Endothelial cell of umbilical vein (primary cell): Measurements from ENCODE around the gene HHEX. TPM values are rescaled to one million over a fixed set of nuclear protein-coding genes. Genes with fewer than 3 reads are reported as not detected.
"Not testable (repeated sequence)": the region's sequence is repeated elsewhere in the genome, so short reads cannot be mapped to it uniquely, and the experiment has no call there.

Experiments
- BruUV-seq: library from RNA; stranded (reverse); fragments of 400-500 nt; replicated peaks from 2 replicates; lab custom pipeline; 2021; lab: Mats Ljungman, UMichigan
- CTCF ChIA-PET: fragments of 300-600, 350-600 bp; sonication (Branson Sonifier 250); formaldehyde crosslinking; loops from one replicate; lab custom pipeline; 2021; ENCODE audit warnings: antibody characterized with exemption, inconsistent platforms; lab: Charles Lee
- POLR2A ChIA-PET: fragments of 300-600, 350-600 bp; sonication (Branson Sonifier 250); formaldehyde crosslinking; loops from one replicate; lab custom pipeline; 2021; ENCODE audit warnings: antibody characterized with exemption, inconsistent platforms; lab: Charles Lee
- DNase-seq: peaks from one replicate; pipeline ENCODE4 v3.0.0-alpha.2; 2011; ENCODE audit warnings: low read depth, low spot score
- FAIRE-seq: peaks from 2 replicates; lab custom pipeline; 2011; peaks lifted over from hg19 to GRCh38; lab: Jason Lieb, UNC
- H2AFZ ChIP-seq: 2 replicates; pipeline ENCODE4 v1.6.0; 2012; ENCODE audit warnings: low read depth, low read length, control low read depth, inconsistent platforms
- H3K27ac ChIP-seq: 2 replicates; pipeline ENCODE4 v1.5.1; 2011; ENCODE audit warnings: low read depth, mild to moderate bottlenecking, control low read depth, low read length, moderate library complexity; ENCODE audit not compliant: insufficient read depth
- H3K27me3 ChIP-seq, 2 experiments: 2 replicates each; pipeline versions ENCODE4 v1.6.0 to v1.6.1; 2011; ENCODE audit warnings: low read length in 2 of 2, mixed read lengths in 1 of 2; ENCODE audit not compliant: control insufficient read depth in 2 of 2, insufficient read depth in 2 of 2
- H3K36me3 ChIP-seq, 2 experiments: 2 replicates in 1 of 2; 3 replicates in 1 of 2; pipeline ENCODE4 v1.5.1; 2011; ENCODE audit warnings: low read length in 2 of 2, mild to moderate bottlenecking in 1 of 2, moderate library complexity in 1 of 2; ENCODE audit not compliant: control insufficient read depth in 2 of 2, insufficient read depth in 2 of 2; ENCODE audit errors: extremely low read depth in 1 of 2
- H3K4me1 ChIP-seq: 3 replicates; pipeline ENCODE4 v1.5.1; 2011; ENCODE audit warnings: mild to moderate bottlenecking, low read length; ENCODE audit not compliant: control insufficient read depth, insufficient read depth; ENCODE audit errors: extremely low read depth
- H3K4me2 ChIP-seq: 2 replicates; pipeline ENCODE4 v1.6.1; 2011; ENCODE audit warnings: low read length, control low read depth, mixed read lengths; ENCODE audit not compliant: insufficient read depth
- H3K4me3 ChIP-seq, 3 experiments: fragments of 200-600 bp in 1 of 3; sonication (generic), shearing (Covaris generic) in 1 of 3; replicated peaks in 1 of 3; 2 replicates each; pipeline ENCODE4 v1.5.1; 2011 to 2016; ENCODE audit warnings: control low read depth in 3 of 3, low read length in 3 of 3, mild to moderate bottlenecking in 2 of 3, inconsistent platforms in 1 of 3, low read depth in 1 of 3, moderate library complexity in 1 of 3; ENCODE audit not compliant: insufficient read depth in 1 of 3
- H3K79me2 ChIP-seq: 2 replicates; pipeline ENCODE4 v1.6.0; 2012; ENCODE audit warnings: low read length, inconsistent platforms; ENCODE audit not compliant: control insufficient read depth, insufficient read depth
- H3K9ac ChIP-seq: replicated peaks from 2 replicates; pipeline ENCODE3; 2011; ENCODE audit warnings: low read length, control low read depth; ENCODE audit not compliant: insufficient read depth; ENCODE audit errors: extremely low read depth
- H3K9me1 ChIP-seq: replicated peaks from 3 replicates; pipeline ENCODE4 v1.6.0; 2011; ENCODE audit warnings: mild to moderate bottlenecking, low read length; ENCODE audit not compliant: control insufficient read depth, insufficient read depth; ENCODE audit errors: extremely low read depth
- H3K9me3 ChIP-seq: replicated peaks from 2 replicates; pipeline ENCODE4 v1.5.1; 2012; ENCODE audit warnings: low read length, inconsistent platforms; ENCODE audit not compliant: control insufficient read depth, insufficient read depth
- H4K20me1 ChIP-seq: replicated peaks from 2 replicates; pipeline ENCODE3; 2011; ENCODE audit warnings: mild to moderate bottlenecking, low read length; ENCODE audit not compliant: control insufficient read depth, insufficient read depth; ENCODE audit errors: extremely low read depth
- EZH2 ChIP-seq: IDR thresholded peaks from 2 replicates; pipeline ENCODE4 v1.6.1; 2012; ENCODE audit warnings: borderline replicate concordance, low read depth, mild to moderate bottlenecking, moderate library complexity, low read length, inconsistent platforms; ENCODE audit not compliant: severe bottlenecking
- FOS ChIP-seq: IDR thresholded peaks from 2 replicates; pipeline ENCODE4 v1.6.1; 2011; ENCODE audit warnings: mild to moderate bottlenecking, low read length, moderate library complexity, borderline replicate concordance; ENCODE audit not compliant: insufficient read depth
- GATA2 ChIP-seq: IDR thresholded peaks from 2 replicates; pipeline ENCODE4 v1.7.0; 2011; ENCODE audit warnings: low read depth, mild to moderate bottlenecking, moderate library complexity, mixed read lengths, low read length; ENCODE audit not compliant: insufficient read length, insufficient read depth
- MYC ChIP-seq: IDR thresholded peaks from one replicate; pipeline ENCODE4 v1.6.1; 2011; ENCODE audit warnings: mild to moderate bottlenecking, low read depth, low read length
- POLR2AphosphoS5 ChIP-seq: IDR thresholded peaks from 2 replicates; pipeline ENCODE4 v1.6.1; 2012; ENCODE audit warnings: low read depth, mild to moderate bottlenecking, control low read depth, low read length, moderate library complexity; ENCODE audit not compliant: insufficient read depth
- dilution Hi-C: fragments of 300-500 bp; cut with MboI; formaldehyde crosslinking; loops from one replicate; pipeline ENCODE4 v1.15.0; 2019; ENCODE audit warnings: low sequenced_read_pairs; ENCODE audit not compliant: extremely low pct_ligation_motif_present
- intact Hi-C: fragments of 100-400 bp; cut with micrococcal nuclease; formaldehyde crosslinking; loops from one replicate; pipeline ENCODE4 v1.10.0; 2022
- polyA plus RNA-seq, 4 experiments: library from polyadenylated mRNA; depleted of rRNA in 3 of 4; stranded (reverse) in 3 of 4; unstranded in 1 of 4; fragments of >200 nt; gene quantifications; 2 replicates each; pipeline versions ENCODE4 v1.2.1 to v1.2.3, GENCODE V29; 2011 to 2012; ENCODE audit warnings: missing spikeins in 1 of 4
- total RNA-seq: library from RNA; stranded (reverse); gene quantifications from 2 replicates; pipeline ENCODE4 v1.2.3, GENCODE V29; 2021
- TF ChIP-seq, protein P1 (sequence below): IDR thresholded peaks from 2 replicates; pipeline ENCODE4 v1.6.1; 2011; ENCODE audit not compliant: insufficient read depth, insufficient read length

HHEX gene
- total and polyA plus RNA-seq, 2 donors (not counting 3 experiments of a cell fraction or from before 2014, with no cell fraction given) = 81.0 to 110 TPM

DNA sequence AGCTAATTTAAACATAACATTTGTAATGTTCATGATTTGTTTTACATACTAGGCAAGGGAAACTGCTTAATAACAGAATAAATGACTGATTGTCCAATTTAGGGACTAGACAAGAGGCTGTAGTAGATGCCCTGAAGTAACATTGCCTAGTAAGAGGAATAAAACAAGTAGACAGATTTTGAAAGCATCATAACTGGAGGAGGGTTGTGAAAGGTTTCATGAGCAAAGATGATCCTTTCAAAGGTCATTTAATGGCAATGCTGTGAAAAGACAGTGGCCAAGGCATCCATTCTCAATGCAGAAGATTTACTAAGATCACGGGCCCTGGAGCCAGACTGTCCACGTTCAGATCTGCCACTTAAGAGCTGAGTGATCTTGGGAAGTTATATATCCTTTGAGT, 44.8 kb upstream of the HHEX start:
- no peak overlapping the region for H3K4me3 ChIP-seq
- no peak overlapping the region for H3K9ac ChIP-seq
- FAIRE-seq (no peak), DNase-seq (peak; percentile 2)
- CTCF ChIA-PET = interaction anchor here (0.7 to 1.9 kb wide), 11 partner anchors 9 to 127 kb away, joined by 3 to 20 read pairs (median 4); partner anchors contain the start of genes HHEX and IDE
- H3K9me1 ChIP-seq = no peaks in the 10 kb centered on the region
- H3K4me1 ChIP-seq = peaks cover 13% of the 10 kb centered on the region
- H3K27me3 ChIP-seq = no peaks in the 10 kb centered on the region
- no peaks in the 10 kb centered on the region for H3K9me3 ChIP-seq
- POLR2A ChIA-PET = no interaction called here
- H3K4me2 ChIP-seq = no peak overlapping the region
- no TSS peak for BruUV-seq
- dilution Hi-C loops (no loop called here), intact Hi-C loops (loop anchor here (1.0 kb wide), 1 partner anchor 55 kb away; no protein-coding TSS in a partner anchor)
- TF ChIP-seq GATA2 (no peak), FOS (no peak), EZH2 (no peak), MYC (no peak), POLR2AphosphoS5 (no peak)
- TF ChIP-seq, protein P1, sequence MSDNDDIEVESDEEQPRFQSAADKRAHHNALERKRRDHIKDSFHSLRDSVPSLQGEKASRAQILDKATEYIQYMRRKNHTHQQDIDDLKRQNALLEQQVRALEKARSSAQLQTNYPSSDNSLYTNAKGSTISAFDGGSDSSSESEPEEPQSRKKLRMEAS = no peak
- peaks cover 0 to 19% of the 10 kb centered on the region in 2 experiments for H3K36me3 ChIP-seq
- peaks cover 11% of the 10 kb centered on the region for H3K79me2 ChIP-seq
- no peaks in the 10 kb centered on the region for H4K20me1 ChIP-seq
- no peak overlapping the region for H3K27ac ChIP-seq
- no peak overlapping the region for H2AFZ ChIP-seq

DNA sequence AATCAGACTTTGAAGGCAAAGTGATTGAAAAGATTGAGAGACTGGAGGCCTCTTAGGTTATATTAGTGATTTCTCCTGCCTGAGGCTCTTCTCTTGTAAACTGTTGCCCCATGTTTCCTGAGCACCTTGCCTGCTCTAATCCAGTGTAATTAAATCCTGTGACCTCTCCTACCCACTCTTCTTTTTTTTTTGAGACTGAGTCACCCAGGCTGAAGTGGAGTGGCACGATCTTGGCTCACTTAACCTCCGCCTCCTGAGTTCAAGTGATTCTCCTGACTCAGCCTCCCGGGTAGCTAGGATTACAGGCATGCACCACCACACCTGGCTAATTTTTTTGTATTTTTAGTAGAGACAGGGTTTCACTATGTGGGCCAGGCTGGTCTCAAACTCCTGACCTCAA, 38.9 kb upstream of the HHEX start:
- H3K27ac ChIP-seq, H3K27me3 ChIP-seq, FAIRE-seq, DNase-seq, BruUV-seq, CTCF ChIA-PET, H3K9me3 ChIP-seq, H3K4me3 ChIP-seq, H3K4me2 ChIP-seq, H3K9ac ChIP-seq, H3K79me2 ChIP-seq, dilution Hi-C loops, H2AFZ ChIP-seq, intact Hi-C loops, H3K9me1 ChIP-seq, H3K4me1 ChIP-seq, H4K20me1 ChIP-seq, POLR2A ChIA-PET: not testable (repeated sequence)
- H3K36me3 ChIP-seq = peaks cover 2 to 22% of the 10 kb centered on the region in 2 experiments
